ENCODE measurements around the gene TMEM219.
A peak's percentile ranks its signal among the peaks of the same experiment; 100 is the strongest.

The TMEM219 gene

GRCh38 chr16:30003670-30004423 lies 42.0 kb downstream of the TMEM219 start:
- peaks cover 5% of the 10 kb centered on the region for H3K27me3 ChIP-seq (ENCODE audit: control insufficient read depth, insufficient read depth, low read length)
- H3K4me1 ChIP-seq (ENCODE audit: control insufficient read depth, insufficient read depth, low read length) = no peaks in the 10 kb centered on the region
- no peak overlapping the region for H3K4me2 ChIP-seq (ENCODE audit: low read length)
- H3K4me3 ChIP-seq (ENCODE audit: low read length) = no peak overlapping the region
- no peak overlapping the region for H3K9ac ChIP-seq (ENCODE audit: low read depth, low read length)
- H3K9me3 ChIP-seq (replicated peaks; ENCODE audit: low read length) = no peaks in the 10 kb centered on the region
- peaks cover 27% of the 10 kb centered on the region for H3K36me3 ChIP-seq (ENCODE audit: insufficient read depth, low read length)

GRCh38 chr16:30004424-30004776 lies 42.5 kb downstream of the TMEM219 start:
- Histone ChIP-seq H3K4me1 (ENCODE audit: control insufficient read depth, insufficient read depth, low read length) (no peaks in the 10 kb centered on the region), H3K36me3 (ENCODE audit: insufficient read depth, low read length) (peaks cover 24% of the 10 kb centered on the region), H3K9ac (ENCODE audit: low read depth, low read length) (no peak overlapping the region), H3K27me3 (ENCODE audit: control insufficient read depth, insufficient read depth, low read length) (peaks cover 10% of the 10 kb centered on the region), H3K9me3 (replicated peaks; ENCODE audit: low read length) (no peaks in the 10 kb centered on the region), H3K4me2 (ENCODE audit: low read length) (no peak overlapping the region), H3K4me3 (ENCODE audit: low read length) (no peak overlapping the region)

GRCh38 chr16:30004811-30005242 lies 42.9 kb downstream of the TMEM219 start:
- H3K4me1 ChIP-seq (ENCODE audit: control insufficient read depth, insufficient read depth, low read length) = no peaks in the 10 kb centered on the region
- H3K4me2 ChIP-seq (ENCODE audit: low read length) = no peak overlapping the region
- peaks cover 20% of the 10 kb centered on the region for H3K36me3 ChIP-seq (ENCODE audit: insufficient read depth, low read length)
- H3K4me3 ChIP-seq (ENCODE audit: low read length) = no peak overlapping the region
- no peaks in the 10 kb centered on the region for H3K9me3 ChIP-seq (replicated peaks; ENCODE audit: low read length)
- H3K27me3 ChIP-seq (ENCODE audit: control insufficient read depth, insufficient read depth, low read length) = peaks cover 15% of the 10 kb centered on the region
- H3K9ac ChIP-seq (ENCODE audit: low read depth, low read length) = no peak overlapping the region

GRCh38 chr16:30005341-30006094 lies 43.6 kb downstream of the TMEM219 start:
- no peak overlapping the region for H3K9ac ChIP-seq (ENCODE audit: low read depth, low read length)
- peaks cover 3% of the 10 kb centered on the region for H3K4me1 ChIP-seq (ENCODE audit: control insufficient read depth, insufficient read depth, low read length)
- no peak overlapping the region for H3K4me3 ChIP-seq (ENCODE audit: low read length)
- peaks cover 22% of the 10 kb centered on the region for H3K27me3 ChIP-seq (ENCODE audit: control insufficient read depth, insufficient read depth, low read length)
- peaks cover 18% of the 10 kb centered on the region for H3K36me3 ChIP-seq (ENCODE audit: insufficient read depth, low read length)
- no peak overlapping the region for H3K4me2 ChIP-seq (ENCODE audit: low read length)
- H3K9me3 ChIP-seq (replicated peaks; ENCODE audit: low read length) = no peaks in the 10 kb centered on the region

GRCh38 chr16:30006095-30006473 lies 44.2 kb downstream of the TMEM219 start:
- H3K4me3 ChIP-seq (ENCODE audit: low read length) = no peak overlapping the region
- H3K27me3 ChIP-seq (ENCODE audit: control insufficient read depth, insufficient read depth, low read length) = peaks cover 23% of the 10 kb centered on the region
- no peaks in the 10 kb centered on the region for H3K9me3 ChIP-seq (replicated peaks; ENCODE audit: low read length)
- no peak overlapping the region for H3K4me2 ChIP-seq (ENCODE audit: low read length)
- H3K4me1 ChIP-seq (ENCODE audit: control insufficient read depth, insufficient read depth, low read length) = peaks cover 6% of the 10 kb centered on the region
- H3K36me3 ChIP-seq (ENCODE audit: insufficient read depth, low read length) = peaks cover 18% of the 10 kb centered on the region
- no peak overlapping the region for H3K9ac ChIP-seq (ENCODE audit: low read depth, low read length)

- H3K4me2 ChIP-seq (ENCODE audit: low read length) = no peak overlapping the region
- H3K9ac ChIP-seq (ENCODE audit: low read depth, low read length) = no peak overlapping the region
- no peaks in the 10 kb centered on the region for H3K9me3 ChIP-seq (replicated peaks; ENCODE audit: low read length)
- no peak overlapping the region for H3K4me3 ChIP-seq (ENCODE audit: low read length)
- H3K27me3 ChIP-seq (ENCODE audit: control insufficient read depth, insufficient read depth, low read length) = peaks cover 28% of the 10 kb centered on the region
- peaks cover 6% of the 10 kb centered on the region for H3K4me1 ChIP-seq (ENCODE audit: control insufficient read depth, insufficient read depth, low read length)
- H3K36me3 ChIP-seq (ENCODE audit: insufficient read depth, low read length) = peaks cover 13% of the 10 kb centered on the region
These were observed 44.9 kb downstream of the TMEM219 start for GRCh38 chr16:30006659-30007377.

- Histone ChIP-seq H3K9me3 (replicated peaks; ENCODE audit: low read length) (no peaks in the 10 kb centered on the region), H3K4me2 (ENCODE audit: low read length) (no peak overlapping the region), H3K9ac (ENCODE audit: low read depth, low read length) (no peak overlapping the region), H3K27me3 (ENCODE audit: control insufficient read depth, insufficient read depth, low read length) (peaks cover 32% of the 10 kb centered on the region), H3K4me3 (ENCODE audit: low read length) (no peak overlapping the region), H3K4me1 (ENCODE audit: control insufficient read depth, insufficient read depth, low read length) (peaks cover 6% of the 10 kb centered on the region), H3K36me3 (ENCODE audit: insufficient read depth, low read length) (peaks cover 7% of the 10 kb centered on the region)
These were observed 45.6 kb downstream of the TMEM219 start for GRCh38 chr16:30007378-30007895.

GRCh38 chr16:30009085-30009862 lies 47.4 kb downstream of the TMEM219 start:
- Histone ChIP-seq H3K36me3 (ENCODE audit: insufficient read depth, low read length) (peaks cover 5% of the 10 kb centered on the region), H3K9ac (ENCODE audit: low read depth, low read length) (no peak overlapping the region), H3K9me3 (replicated peaks; ENCODE audit: low read length) (no peaks in the 10 kb centered on the region), H3K27me3 (ENCODE audit: control insufficient read depth, insufficient read depth, low read length) (peaks cover 32% of the 10 kb centered on the region), H3K4me3 (ENCODE audit: low read length) (no peak overlapping the region), H3K4me1 (ENCODE audit: control insufficient read depth, insufficient read depth, low read length) (peaks cover 6% of the 10 kb centered on the region), H3K4me2 (ENCODE audit: low read length) (no peak overlapping the region)

- no peak overlapping the region for H3K9ac ChIP-seq (ENCODE audit: low read depth, low read length)
- H3K4me1 ChIP-seq (ENCODE audit: control insufficient read depth, insufficient read depth, low read length) = peaks cover 6% of the 10 kb centered on the region
- H3K9me3 ChIP-seq (replicated peaks; ENCODE audit: low read length) = no peaks in the 10 kb centered on the region
- peaks cover 5% of the 10 kb centered on the region for H3K36me3 ChIP-seq (ENCODE audit: insufficient read depth, low read length)
- no peak overlapping the region for H3K4me3 ChIP-seq (ENCODE audit: low read length)
- H3K27me3 ChIP-seq (ENCODE audit: control insufficient read depth, insufficient read depth, low read length) = peaks cover 32% of the 10 kb centered on the region
- H3K4me2 ChIP-seq (ENCODE audit: low read length) = peak overlapping the region; percentile 53
These were observed 48.3 kb downstream of the TMEM219 start for GRCh38 chr16:30009990-30010843.

Data from skeletal muscle satellite cell (primary cell).